HEK293T (cell line): ENCODE results near the gene RNASEH2C.
"Not testable (repeated sequence)": the region's sequence is repeated elsewhere in the genome, so short reads cannot be mapped to it uniquely, and the experiment has no call there.

Source experiments
- CTCF ChIA-PET: fragments of 350-600 bp; formaldehyde crosslinking; extraction: SDS; loops from one replicate; lab custom pipeline; 2021; ENCODE audit warnings: antibody characterized with exemption, inconsistent platforms; lab: Yijun Ruan, JAX
- POLR2A ChIA-PET: fragments of 350-600 bp; formaldehyde crosslinking; extraction: SDS; loops from one replicate; lab custom pipeline; 2020; ENCODE audit warnings: antibody characterized with exemption, inconsistent platforms; lab: Yijun Ruan, JAX
- DNase-seq: peaks from one replicate; pipeline ENCODE4 v3.0.0; 2012; ENCODE audit warnings: mixed read lengths; ENCODE audit errors: extremely low spot score
- ARNT ChIP-seq: fragments of 450-650 bp; IDR thresholded peaks from 2 replicates; pipeline ENCODE4 v1.6.1; 2017; ENCODE audit warnings: mild to moderate bottlenecking
- BHLHE40 ChIP-seq: fragments of 450-650 bp; IDR thresholded peaks from 2 replicates; pipeline ENCODE4 v1.6.1; 2016; ENCODE audit warnings: mild to moderate bottlenecking, moderate library complexity, borderline replicate concordance
- CTBP1 ChIP-seq: fragments of 450-650 bp; IDR thresholded peaks from 2 replicates; pipeline ENCODE4 v1.6.1; 2016; ENCODE audit warnings: borderline replicate concordance
- ELF4 ChIP-seq: fragments of 450-650 bp; IDR thresholded peaks from 2 replicates; pipeline ENCODE4 v1.6.1; 2017; ENCODE audit warnings: antibody characterized with exemption
- FOXA1 ChIP-seq: fragments of 450-650 bp; IDR thresholded peaks from 2 replicates; pipeline ENCODE4 v1.6.1; 2016; ENCODE audit warnings: mild to moderate bottlenecking
- FOXK2 ChIP-seq: fragments of 450-650 bp; IDR thresholded peaks from 2 replicates; pipeline ENCODE4 v1.6.1; 2016; ENCODE audit warnings: mild to moderate bottlenecking
- FOXM1 ChIP-seq: fragments of 450-650 bp; IDR thresholded peaks from 2 replicates; pipeline ENCODE4 v1.6.1; 2017; ENCODE audit warnings: mild to moderate bottlenecking, borderline replicate concordance
- HDGF ChIP-seq: fragments of 450-650 bp; IDR thresholded peaks from 2 replicates; pipeline ENCODE4 v1.6.1; 2017; ENCODE audit warnings: antibody characterized with exemption, borderline replicate concordance
- L3MBTL2 ChIP-seq: fragments of 450-650 bp; conservative IDR thresholded peaks from 2 replicates; pipeline ENCODE4 v1.6.1; 2016; ENCODE audit warnings: mild to moderate bottlenecking
- LEF1 ChIP-seq: fragments of 450-650 bp; IDR thresholded peaks from 2 replicates; pipeline ENCODE4 v1.6.1; 2017; ENCODE audit warnings: mild to moderate bottlenecking, borderline replicate concordance
- NFRKB ChIP-seq: fragments of 450-650 bp; IDR thresholded peaks from 2 replicates; pipeline ENCODE4 v1.6.1; 2016; ENCODE audit warnings: mild to moderate bottlenecking, moderate library complexity
- SP1 ChIP-seq: fragments of 450-650 bp; IDR thresholded peaks from 2 replicates; pipeline ENCODE4 v1.6.1; 2017
- SUZ12 ChIP-seq: fragments of 450-650 bp; IDR thresholded peaks from 2 replicates; pipeline ENCODE4 v1.6.1; 2016; ENCODE audit warnings: mild to moderate bottlenecking
- TARDBP ChIP-seq: fragments of 450-650 bp; IDR thresholded peaks from 2 replicates; pipeline ENCODE4 v1.6.1; 2016
- ZNF384 ChIP-seq: fragments of 450-650 bp; IDR thresholded peaks from 2 replicates; pipeline ENCODE4 v1.6.1; 2016
- TF ChIP-seq, protein P1 (sequence below): fragments of 450-650 bp; IDR thresholded peaks from 2 replicates; pipeline ENCODE4 v1.6.1; 2016

Gene RNASEH2C

GRCh38 chr11:65736810-65737209, 16.2 kb upstream of the RNASEH2C start:
- TF ChIP-seq TARDBP (no peak), SUZ12 (no peak)
- CTCF ChIA-PET = interaction anchor here (1.5 kb wide), 1 partner anchor 43 kb away, joined by 6 read pairs; no protein-coding TSS in a partner anchor
- POLR2A ChIA-PET = interaction anchor here (0.6 kb wide), 1 partner anchor 25 kb away, joined by 3 read pairs; no protein-coding TSS in a partner anchor
- DNase-seq = no peak

- POLR2A ChIA-PET, DNase-seq: not testable (repeated sequence)
- CTCF ChIA-PET = interaction anchor here (0.7 kb wide), 1 partner anchor 83 kb away, joined by 3 read pairs; no protein-coding TSS in a partner anchor
These were observed 14.5 kb upstream of the RNASEH2C start for GRCh38 chr11:65735111-65735510.

- ChIA-PET CTCF (no interaction called here), POLR2A (no interaction called here)
- DNase-seq = no peak
- TF ChIP-seq ARNT (no peak), L3MBTL2 (no peak), SUZ12 (no peak), FOXM1 (no peak), SP1 (no peak), CTBP1 (no peak), FOXA1 (no peak), BHLHE40 (no peak)
These were observed 9.9 kb upstream of the RNASEH2C start for GRCh38 chr11:65730461-65730860.

GRCh38 chr11:65727865-65728264, 7.3 kb upstream of the RNASEH2C start:
- POLR2A ChIA-PET = interaction anchor here (1.0 to 1.6 kb wide), 4 partner anchors 7 to 49 kb away, joined by 3 to 6 read pairs (median 3); partner anchors contain the start of genes KAT5 and RNASEH2C
- TF ChIP-seq LEF1 (no peak), CTBP1 (no peak), TARDBP (no peak), ELF4 (no peak)
- no peak for DNase-seq
- CTCF ChIA-PET = interaction anchor here (1.2 kb wide), 1 partner anchor 52 kb away, joined by 5 read pairs; no protein-coding TSS in a partner anchor

DNA sequence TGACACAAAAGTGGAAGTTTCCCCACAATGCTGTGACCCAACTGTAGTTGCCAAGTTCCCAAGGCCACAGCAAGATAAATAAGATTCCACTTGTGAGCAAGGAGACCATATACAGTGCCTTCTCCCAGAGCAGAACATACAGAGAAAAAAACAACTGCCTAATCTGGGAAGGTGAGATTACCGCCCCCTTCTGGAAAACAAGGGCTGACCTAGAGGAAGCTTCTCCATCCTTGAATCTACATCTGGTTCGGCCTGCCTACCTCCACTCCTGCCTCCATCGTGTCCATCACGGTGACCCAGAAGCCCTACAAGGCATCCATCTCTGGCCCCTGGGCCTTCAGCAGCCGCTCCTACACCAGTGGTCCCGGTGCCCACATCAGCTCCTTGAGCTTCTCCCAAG, 6.1 kb upstream of the RNASEH2C start:
- POLR2A ChIA-PET = interaction anchor here (1.6 kb wide), 1 partner anchor 8 kb away, joined by 6 read pairs; no protein-coding TSS in a partner anchor

GRCh38 chr11:65722261-65722660, 1.7 kb upstream of the RNASEH2C start:
- TF ChIP-seq BHLHE40 = no peak
- no peak for TF ChIP-seq FOXK2
- no peak for TF ChIP-seq ELF4
- TF ChIP-seq ARNT = no peak
- no peak for TF ChIP-seq L3MBTL2
- no peak for TF ChIP-seq SP1
- no peak for TF ChIP-seq ZNF384
- TF ChIP-seq, protein P1, sequence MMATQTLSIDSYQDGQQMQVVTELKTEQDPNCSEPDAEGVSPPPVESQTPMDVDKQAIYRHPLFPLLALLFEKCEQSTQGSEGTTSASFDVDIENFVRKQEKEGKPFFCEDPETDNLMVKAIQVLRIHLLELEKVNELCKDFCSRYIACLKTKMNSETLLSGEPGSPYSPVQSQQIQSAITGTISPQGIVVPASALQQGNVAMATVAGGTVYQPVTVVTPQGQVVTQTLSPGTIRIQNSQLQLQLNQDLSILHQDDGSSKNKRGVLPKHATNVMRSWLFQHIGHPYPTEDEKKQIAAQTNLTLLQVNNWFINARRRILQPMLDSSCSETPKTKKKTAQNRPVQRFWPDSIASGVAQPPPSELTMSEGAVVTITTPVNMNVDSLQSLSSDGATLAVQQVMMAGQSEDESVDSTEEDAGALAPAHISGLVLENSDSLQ = no peak
- no peak for TF ChIP-seq LEF1
- no peak for TF ChIP-seq FOXM1
- TF ChIP-seq CTBP1 = no peak
- no peak for TF ChIP-seq NFRKB
- TF ChIP-seq SUZ12 = no peak
- no peak for TF ChIP-seq TARDBP
- TF ChIP-seq HDGF = no peak
- no peak for TF ChIP-seq FOXA1
- POLR2A ChIA-PET = no interaction called here
- DNase-seq = no peak
- CTCF ChIA-PET = no interaction called here

More for the DNA sequence above, 6.1 kb upstream of the RNASEH2C start:
- no peak for TF ChIP-seq FOXM1
- TF ChIP-seq ELF4 = no peak
- no peak for TF ChIP-seq ZNF384
- no peak for TF ChIP-seq BHLHE40
- TF ChIP-seq SUZ12 = no peak
- TF ChIP-seq, protein P1 = no peak
- TF ChIP-seq FOXK2 = no peak
- no peak for TF ChIP-seq LEF1
- no peak for TF ChIP-seq CTBP1
- no peak for TF ChIP-seq ARNT
- TF ChIP-seq HDGF = no peak
- TF ChIP-seq TARDBP = no peak
- no peak for TF ChIP-seq NFRKB
- CTCF ChIA-PET = interaction anchor here (0.6 to 1.2 kb wide), 3 partner anchors 16 to 95 kb away, joined by 3 to 5 read pairs (median 4); no protein-coding TSS in a partner anchor
- DNase-seq = no peak

- TF ChIP-seq HDGF (0 out of 2 replicates have a peak, but pooled peaks have one; percentile 63), SP1 (no peak)
- CTCF ChIA-PET = interaction anchor here (0.7 to 1.4 kb wide), 4 partner anchors 8 to 98 kb away, joined by 3 to 6 read pairs (median 5); partner anchors contain the start of gene KAT5
- DNase-seq = peak; percentile 22
- POLR2A ChIA-PET = interaction anchor here (0.6 to 2.7 kb wide), 24 partner anchors 8 to 183 kb away, joined by 3 to 37 read pairs (median 4); partner anchors contain the start of genes CCDC85B, FIBP, KAT5 and MUS81
These were observed 757 bp downstream of the RNASEH2C start for GRCh38 chr11:65719871-65720210.

GRCh38 chr11:65718964-65719492, 1.6 kb downstream of the RNASEH2C start:
- ChIA-PET CTCF (interaction anchor here (0.7 to 1.2 kb wide), 3 partner anchors 10 to 99 kb away, joined by 3 to 6 read pairs (median 4); no protein-coding TSS in a partner anchor), POLR2A (interaction anchor here (0.8 to 2.7 kb wide), 16 partner anchors 7 to 183 kb away, joined by 3 to 37 read pairs (median 6); partner anchors contain the start of genes CCDC85B, FIBP, KAT5 and MUS81)
- no peak for TF ChIP-seq TARDBP
- no peak for TF ChIP-seq HDGF
- no peak for TF ChIP-seq CTBP1
- TF ChIP-seq ARNT = no peak
- no peak for TF ChIP-seq FOXA1
- TF ChIP-seq L3MBTL2 = no peak
- no peak for TF ChIP-seq NFRKB
- no peak for TF ChIP-seq SP1
- TF ChIP-seq FOXK2 = no peak
- TF ChIP-seq SUZ12 = no peak
- no peak for TF ChIP-seq ELF4
- no peak for TF ChIP-seq ZNF384
- no peak for TF ChIP-seq BHLHE40
- TF ChIP-seq FOXM1 = no peak
- no peak for TF ChIP-seq LEF1
- TF ChIP-seq, protein P1 = no peak
- DNase-seq = no peak
